HG03097 (cell line): Measurements from ENCODE around the gene GNPDA2.
A peak's percentile ranks its signal among the peaks of the same experiment; 100 is the strongest.
"Not testable (repeated sequence)": the region's sequence is repeated elsewhere in the genome, so short reads cannot be mapped to it uniquely, and the experiment has no call there.

ENCODE experiments used
- ATAC-seq: cut with Tn5 transposase; IDR thresholded peaks from one replicate; pipeline ENCODE4 v1.9.1; 2021; ENCODE audit not compliant: unreplicated experiment, low FRiP score

Gene GNPDA2

GRCh38 chr4:44726038-44726871 lies at the start of gene GNPDA2:
Gene GNPDA2, minus strand, starts transcription at chr4:44726556. Its CDS starts 4,349 bp downstream, at chr4:44722207.
- peak; percentile 97 for ATAC-seq

DNA sequence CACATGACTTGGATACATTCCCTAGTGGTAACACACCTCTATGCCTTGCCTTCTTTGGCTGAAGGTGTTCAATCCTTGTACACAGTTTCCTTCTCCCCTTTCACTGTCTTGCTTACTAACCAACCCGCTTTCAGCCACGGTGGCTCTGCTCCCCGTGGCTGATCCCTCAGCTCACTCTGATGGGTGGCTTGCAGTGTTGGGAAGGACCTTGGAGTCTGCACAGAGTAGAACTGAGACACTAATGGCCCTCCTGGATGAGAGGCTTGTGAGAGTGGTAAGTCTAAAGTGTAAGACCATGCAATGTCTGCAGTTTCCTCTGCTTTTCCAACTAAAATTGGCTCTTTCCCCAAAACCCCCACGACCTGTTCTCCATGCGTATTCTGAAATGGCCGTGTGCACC lies 46.0 kb upstream of the GNPDA2 start:
- ATAC-seq = no peak

DNA sequence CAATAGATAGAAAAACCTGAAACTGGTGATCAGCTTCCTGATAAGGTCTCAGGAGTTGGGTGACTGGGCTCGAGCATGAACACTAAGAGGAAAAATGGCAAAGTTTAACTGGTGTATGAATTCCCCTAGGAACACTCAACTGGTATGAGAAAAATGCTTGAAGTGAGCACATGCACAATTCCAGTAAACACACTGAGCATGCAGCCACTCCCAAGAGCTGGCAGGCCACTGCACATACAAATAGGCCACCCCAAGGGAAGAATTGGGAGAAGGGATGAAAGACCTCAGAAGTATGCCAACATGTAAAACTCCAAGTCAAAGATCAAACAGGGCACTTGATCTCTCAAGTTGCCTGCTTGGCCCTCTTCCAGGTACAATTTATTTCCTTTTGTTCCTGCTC lies 45.4 kb upstream of the GNPDA2 start:
- no peak for ATAC-seq

- no peak for ATAC-seq
Measured at GRCh38 chr4:44766453-44766852, 40.1 kb upstream of the GNPDA2 start.

GRCh38 chr4:44765116-44765515 lies 38.8 kb upstream of the GNPDA2 start:
- ATAC-seq = no peak

- ATAC-seq = no peak
Measured at GRCh38 chr4:44761306-44761705, 35.0 kb upstream of the GNPDA2 start.

DNA sequence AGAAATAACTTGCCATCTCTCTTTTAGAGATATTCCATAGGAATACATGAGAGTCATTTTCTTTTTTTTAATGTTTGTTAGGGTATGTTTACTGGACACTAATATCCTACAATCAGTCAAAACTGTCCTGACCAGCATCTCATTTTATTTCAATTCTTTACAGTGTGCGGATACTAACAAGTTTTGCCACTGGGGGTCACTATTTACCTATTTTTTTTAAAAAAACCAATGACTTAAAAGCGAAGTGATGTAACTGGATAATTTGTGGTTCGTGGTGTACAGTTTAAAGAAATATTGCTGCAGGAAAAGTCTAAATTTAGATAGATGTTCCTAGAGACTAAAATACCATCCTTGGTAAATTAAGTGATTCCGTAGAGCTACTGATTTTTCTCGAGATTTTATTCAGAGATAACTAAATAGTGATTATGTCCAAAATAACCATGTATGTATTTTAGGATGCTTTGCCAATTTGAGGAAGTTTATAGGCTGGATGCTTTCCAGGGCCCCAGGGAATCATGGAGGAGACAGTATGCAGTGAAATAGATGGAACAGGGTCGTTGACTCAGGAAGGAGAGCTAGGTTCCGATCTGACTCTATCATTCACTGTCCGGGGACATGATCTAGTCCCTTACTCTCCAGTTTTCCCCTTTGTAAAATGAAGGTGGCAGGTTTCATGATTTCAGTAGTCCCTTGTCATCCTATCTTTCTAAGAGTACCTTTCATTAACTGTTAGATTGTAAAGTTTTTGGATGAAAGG lies 34.0 kb upstream of the GNPDA2 start:
- peak; percentile 81 for ATAC-seq

GRCh38 chr4:44756559-44756958 lies 30.2 kb upstream of the GNPDA2 start:
- ATAC-seq = no peak

DNA sequence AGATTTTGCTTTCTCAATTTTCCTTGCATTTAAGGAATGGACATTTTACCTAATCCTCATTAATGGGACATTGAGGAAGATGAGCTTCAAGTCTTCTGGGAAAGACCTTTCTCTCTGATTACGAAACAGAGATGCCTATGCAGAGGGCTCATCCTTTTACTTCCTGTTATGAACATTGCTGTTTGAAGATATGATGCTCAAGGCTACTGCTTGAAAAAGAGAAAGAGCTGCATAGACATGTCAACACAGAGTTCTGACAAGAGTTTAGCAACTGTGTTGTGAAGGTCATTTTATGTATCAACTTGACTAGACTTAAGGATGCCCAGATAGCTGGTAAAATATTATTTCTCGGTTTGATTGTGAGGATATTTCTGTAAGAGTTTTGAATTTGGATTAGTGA lies 13.8 kb upstream of the GNPDA2 start:
- no peak for ATAC-seq

- ATAC-seq = no peak
Measured at GRCh38 chr4:44738615-44739014, 12.3 kb upstream of the GNPDA2 start.

GRCh38 chr4:44736900-44737299 lies 10.5 kb upstream of the GNPDA2 start:
- ATAC-seq = no peak

GRCh38 chr4:44728694-44729093 lies 2.3 kb upstream of the GNPDA2 start:
- ATAC-seq = not testable (repeated sequence)

GRCh38 chr4:44727471-44727870 lies 1.1 kb upstream of the GNPDA2 start:
- ATAC-seq = no peak

GRCh38 chr4:44725726-44726037 lies 674 bp downstream of the GNPDA2 start:
- no peak for ATAC-seq

DNA sequence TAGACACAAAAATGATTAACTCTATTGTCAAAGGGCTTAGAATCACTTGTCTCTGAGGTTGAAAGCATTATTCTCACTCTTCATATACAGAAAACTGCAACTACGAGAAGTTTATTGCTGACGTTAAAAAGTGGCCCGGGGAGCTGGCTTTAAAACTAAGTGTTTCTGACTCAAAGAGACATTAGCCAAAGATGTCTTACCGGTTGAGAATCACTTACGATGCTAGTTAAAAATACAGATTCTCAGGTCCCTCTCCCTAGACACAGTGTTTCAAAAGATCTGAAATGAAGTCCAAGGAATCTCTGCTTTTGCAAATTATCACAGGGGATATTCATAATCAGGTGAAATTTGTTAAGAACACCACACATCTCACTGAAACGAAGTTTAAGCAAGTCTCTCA lies 1.2 kb downstream of the GNPDA2 start:
- no peak for ATAC-seq

GRCh38 chr4:44722001-44722400 lies 4.4 kb downstream of the GNPDA2 start:
- no peak for ATAC-seq

- no peak for ATAC-seq
Measured at GRCh38 chr4:44720371-44720770, 6.0 kb downstream of the GNPDA2 start.

DNA sequence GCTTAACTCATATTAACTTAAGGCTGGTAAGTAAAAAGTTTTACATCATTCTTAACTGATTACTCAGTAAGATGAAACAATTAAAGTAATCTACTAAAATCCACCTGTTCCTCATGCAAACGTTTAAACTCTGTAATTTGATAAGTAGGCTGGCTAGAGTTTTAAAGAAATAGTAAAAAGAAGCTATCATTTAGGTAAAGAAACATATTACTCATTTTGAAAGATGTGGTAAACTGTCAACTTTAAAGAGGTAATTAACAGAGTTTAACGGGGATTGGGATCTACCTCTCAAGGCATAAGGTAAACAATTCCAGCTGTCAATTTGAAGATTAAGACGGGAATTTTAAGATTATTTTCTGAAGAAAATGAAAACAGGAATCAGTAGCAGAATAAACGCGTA lies 9.8 kb downstream of the GNPDA2 start:
- ATAC-seq = no peak

DNA sequence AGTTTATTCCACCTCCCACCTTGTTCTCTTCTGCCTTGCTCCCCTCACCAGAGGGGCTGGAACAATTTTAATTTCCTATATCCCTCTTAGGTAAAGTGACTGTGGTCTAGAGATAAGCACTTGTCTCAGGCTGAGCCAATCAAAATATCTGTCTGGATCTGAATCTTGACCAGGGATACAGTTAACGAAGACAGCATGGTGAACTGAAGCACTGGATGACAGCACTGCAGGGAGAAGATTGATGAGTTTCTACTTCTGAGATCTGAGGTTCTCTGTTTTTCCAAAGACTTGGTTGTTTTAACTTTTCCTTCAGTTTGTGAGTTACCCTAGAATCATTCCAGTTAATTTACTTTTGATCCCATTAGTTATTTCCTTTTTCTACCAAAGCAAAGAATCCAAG lies 13.2 kb downstream of the GNPDA2 start:
- no peak for ATAC-seq

DNA sequence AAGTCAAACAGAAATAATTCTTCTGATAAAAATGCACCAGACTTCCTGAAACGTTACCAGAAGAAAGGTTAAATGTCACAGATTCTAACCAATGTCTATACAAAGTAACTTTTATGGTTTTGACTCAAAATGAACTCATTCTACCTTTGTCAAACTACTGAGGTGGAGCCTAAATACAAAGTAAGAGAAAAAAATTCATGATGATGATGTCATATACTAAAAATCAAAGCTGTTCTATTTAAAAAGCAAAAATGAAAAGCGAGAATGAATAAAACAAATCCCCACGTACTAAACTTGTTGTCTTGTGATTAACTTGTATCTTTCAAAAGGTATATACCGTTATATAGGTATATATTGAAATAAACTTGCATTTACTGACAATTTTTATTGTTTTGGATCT lies 21.7 kb downstream of the GNPDA2 start:
- no peak for ATAC-seq

DNA sequence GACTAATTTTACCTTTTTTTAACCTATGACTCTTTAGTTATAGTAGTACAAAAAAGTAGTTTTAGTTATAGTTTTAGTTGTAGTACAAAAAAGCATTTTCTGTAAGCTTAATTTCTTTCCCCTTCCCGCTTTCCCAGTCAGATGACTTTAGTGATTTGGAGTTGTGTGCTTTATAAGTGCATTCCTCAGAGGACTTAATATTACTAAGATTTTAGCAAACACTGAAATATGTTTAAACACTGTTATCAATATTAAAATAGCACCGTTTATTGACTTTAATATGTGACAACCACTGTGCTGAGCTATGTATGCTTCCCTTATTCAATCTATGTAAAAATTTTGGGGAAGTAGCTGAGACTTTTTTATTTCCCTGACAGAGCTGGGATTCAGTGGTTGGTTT lies 25.3 kb downstream of the GNPDA2 start:
- no peak for ATAC-seq

- no peak for ATAC-seq
Measured at GRCh38 chr4:44700427-44700826, 25.9 kb downstream of the GNPDA2 start.
